SU-DHL-6 (cell line): Measurements from ENCODE around the gene CEACAM21.

Experiments used
- H2AFZ ChIP-seq: fragments of 200-600 bp; sonication (generic); 2 replicates; pipeline ENCODE4 v1.6.1; 2014; ENCODE audit warnings: low read depth, mild to moderate bottlenecking, moderate library complexity, mixed read lengths, antibody characterized with exemption, low read length; ENCODE audit not compliant: severe bottlenecking
- H3F3A ChIP-seq: fragments of 200-600 bp; shearing (Covaris generic); 2 replicates; pipeline ENCODE4 v1.6.0; 2016; ENCODE audit warnings: antibody characterized with exemption, mild to moderate bottlenecking; ENCODE audit not compliant: insufficient read depth
- H3K27ac ChIP-seq: fragments of 200-600 bp; sonication (generic); 2 replicates; pipeline ENCODE4 v1.5.1; 2016; ENCODE audit warnings: low read depth, mild to moderate bottlenecking, low read length, moderate library complexity, mixed read lengths
- H3K27me3 ChIP-seq: fragments of 200-600 bp; sonication (generic), shearing (Covaris generic); 2 replicates; pipeline ENCODE4 v1.6.0; 2014; ENCODE audit warnings: mild to moderate bottlenecking, low read length
- H3K36me3 ChIP-seq: fragments of 200-600 bp; sonication (generic); 2 replicates; pipeline ENCODE4 v1.6.1; 2014; ENCODE audit warnings: mild to moderate bottlenecking, low read length, mixed read lengths
- H3K4me2 ChIP-seq: fragments of 300-600, 200-600 bp; shearing (Covaris generic), sonication (generic); 2 replicates; pipeline ENCODE4 v1.6.0; 2014; ENCODE audit warnings: low read length, low read depth, mild to moderate bottlenecking; ENCODE audit not compliant: poor library complexity, severe bottlenecking
- H3K4me3 ChIP-seq: fragments of 200-600 bp; sonication (generic); 2 replicates; pipeline ENCODE4 v1.5.1; 2014; ENCODE audit warnings: antibody characterized with exemption, low read length, mild to moderate bottlenecking, mixed read lengths; ENCODE audit not compliant: insufficient read depth, poor library complexity, severe bottlenecking
- H3K79me2 ChIP-seq: fragments of 200-600 bp; sonication (generic); 2 replicates; pipeline ENCODE4 v1.6.1; 2014; ENCODE audit warnings: mild to moderate bottlenecking, low read length, moderate library complexity; ENCODE audit not compliant: insufficient read depth
- H3K9ac ChIP-seq: fragments of 200-600 bp; sonication (generic); 2 replicates; pipeline ENCODE4 v1.7.0; 2014; ENCODE audit warnings: mild to moderate bottlenecking, low read length
- H3K9me2 ChIP-seq: fragments of 200-600 bp; sonication (generic); replicated peaks from 2 replicates; pipeline ENCODE4 v1.6.1; 2014; ENCODE audit warnings: low read length; ENCODE audit not compliant: insufficient read depth
- H3K9me3 ChIP-seq: fragments of 200-600 bp; sonication (generic); 2 replicates; pipeline ENCODE4 v1.6.1; 2014; ENCODE audit warnings: low read length, mixed read lengths; ENCODE audit not compliant: insufficient read depth
- H4K20me1 ChIP-seq: fragments of 200-600 bp; sonication (generic); 2 replicates; pipeline ENCODE4 v1.6.1; 2014; ENCODE audit warnings: low read depth, mild to moderate bottlenecking, antibody characterized with exemption, low read length, moderate library complexity, mixed read lengths
- CTCF ChIP-seq: fragments of 200-600 bp; sonication (generic); IDR thresholded peaks from one replicate; pipeline ENCODE4 v1.5.1; 2017; ENCODE audit warnings: antibody characterized with exemption, mild to moderate bottlenecking, low read length, moderate library complexity; ENCODE audit not compliant: insufficient read depth, poor library complexity, severe bottlenecking
- EZH2phosphoT487 ChIP-seq: fragments of 200-600 bp; sonication (generic), shearing (Covaris generic); conservative IDR thresholded peaks from 2 replicates; pipeline ENCODE4 v1.6.1; 2018; ENCODE audit warnings: mild to moderate bottlenecking, antibody characterized with exemption, low read length, moderate library complexity, mixed read lengths

CEACAM21 gene

GRCh38 chr19:41570639-41571112, 5.3 kb upstream of the CEACAM21 start:
- Histone ChIP-seq H3K4me2 (no peak overlapping the region), H2AFZ (no peak overlapping the region), H4K20me1 (no peaks in the 10 kb centered on the region), H3K9ac (no peak overlapping the region), H3K4me3 (no peak overlapping the region), H3K36me3 (no peaks in the 10 kb centered on the region), H3K27me3 (no peaks in the 10 kb centered on the region), H3F3A (no peaks in the 10 kb centered on the region), H3K27ac (no peak overlapping the region), H3K9me2 (no peaks in the 10 kb centered on the region), H3K9me3 (no peaks in the 10 kb centered on the region), H3K79me2 (no peaks in the 10 kb centered on the region)
- TF ChIP-seq EZH2phosphoT487 (no peak), CTCF (peak; percentile 90)

GRCh38 chr19:41577144-41577830, 1.3 kb downstream of the CEACAM21 start:
- Histone ChIP-seq H3K9me3 (peaks cover 15% of the 10 kb centered on the region; the same call in 1 of the 2 replicates), H3K27me3 (no peaks in the 10 kb centered on the region), H3K36me3 (no peaks in the 10 kb centered on the region), H3K9me2 (no peaks in the 10 kb centered on the region), H3K4me2 (no peak overlapping the region), H3K9ac (no peak overlapping the region), H2AFZ (no peak overlapping the region), H3K79me2 (no peaks in the 10 kb centered on the region), H3K27ac (no peak overlapping the region), H3K4me3 (no peak overlapping the region), H3F3A (no peaks in the 10 kb centered on the region), H4K20me1 (no peaks in the 10 kb centered on the region)
- TF ChIP-seq CTCF: no peak
- no peak for TF ChIP-seq EZH2phosphoT487

GRCh38 chr19:41577833-41578232, 1.9 kb downstream of the CEACAM21 start:
- no peak overlapping the region for H3K9ac ChIP-seq
- no peak overlapping the region for H2AFZ ChIP-seq
- H3K36me3 ChIP-seq: no peaks in the 10 kb centered on the region
- H3K27ac ChIP-seq: no peak overlapping the region
- peaks cover 18% of the 10 kb centered on the region; the same call in 1 of the 2 replicates for H3K9me3 ChIP-seq
- no peak overlapping the region for H3K4me3 ChIP-seq
- H3F3A ChIP-seq: no peaks in the 10 kb centered on the region
- TF ChIP-seq EZH2phosphoT487 (no peak), CTCF (no peak)
- H3K27me3 ChIP-seq: no peaks in the 10 kb centered on the region
- no peak overlapping the region for H3K4me2 ChIP-seq
- H3K9me2 ChIP-seq: no peaks in the 10 kb centered on the region
- no peaks in the 10 kb centered on the region for H4K20me1 ChIP-seq
- no peaks in the 10 kb centered on the region for H3K79me2 ChIP-seq
